GM12878 (cell line): ENCODE measurements around the gene MST1. TPM values are rescaled to one million over a fixed set of nuclear protein-coding genes. Genes with fewer than 3 reads are reported as not detected.

Experiments
- ATAC-seq: fragments of 200-7000 bp; cut with Tn5 transposase; 3 replicates; pipeline ENCODE4 v1.9.1; 2020; ENCODE audit warnings: mild to moderate bottlenecking, moderate library complexity
- BruUV-seq: library from RNA; stranded (reverse); fragments of 400-500 nt; replicated peaks from 2 replicates; lab custom pipeline; 2021; lab: Mats Ljungman, UMichigan
- CTCF ChIA-PET: fragments of 300-600 bp; sonication (Branson Sonifier 250); formaldehyde crosslinking; extraction: SDS; loops from one replicate; lab custom pipeline; 2021; ENCODE audit warnings: inconsistent platforms; lab: Yijun Ruan, JAX
- POLR2A ChIA-PET: fragments of 350-600 bp; formaldehyde crosslinking; extraction: SDS; loops from one replicate; lab custom pipeline; 2021; ENCODE audit warnings: inconsistent platforms; lab: Charles Lee
- RAD21 ChIA-PET: fragments of 300-600 bp; sonication (Branson Sonifier 250); formaldehyde crosslinking; loops from one replicate; lab custom pipeline; 2023; ENCODE audit warnings: antibody characterized with exemption; ENCODE audit not compliant: unreplicated experiment; lab: Charles Lee
- SMC1A ChIA-PET: fragments of 300-600 bp; sonication (Branson Sonifier 250); formaldehyde crosslinking; loops from one replicate; lab custom pipeline; 2023; ENCODE audit not compliant: unreplicated experiment, uncharacterized antibody; lab: Charles Lee
- DNase-seq: peaks from one replicate; pipeline ENCODE4 v3.0.0-alpha.2; 2011; ENCODE audit warnings: low read depth, low spot score
- FAIRE-seq: peaks from 3 replicates; lab custom pipeline; 2011; peaks lifted over from hg19 to GRCh38; lab: Jason Lieb, UNC
- H2AFZ ChIP-seq: 2 replicates; pipeline ENCODE4 v1.6.0; 2011; ENCODE audit warnings: low read depth, low read length, control low read depth; ENCODE audit not compliant: control insufficient read depth
- H3K27ac ChIP-seq: 2 replicates; pipeline ENCODE4 v1.5.1; 2011; ENCODE audit warnings: control low read depth; ENCODE audit not compliant: control insufficient read depth, insufficient read depth
- H3K27me3 ChIP-seq, 2 experiments: replicated peaks in 1 of 2; 2 replicates each; pipeline versions ENCODE4 v1.6.0 to v1.6.1; 2011; ENCODE audit warnings: low read length in 1 of 2; ENCODE audit not compliant: control insufficient read depth in 2 of 2, insufficient read depth in 2 of 2
- H3K36me3 ChIP-seq, 2 experiments: 2 replicates each; pipeline ENCODE4 v1.5.1; 2011; ENCODE audit warnings: low read length in 1 of 2; ENCODE audit not compliant: control insufficient read depth in 2 of 2, insufficient read depth in 2 of 2
- H3K4me1 ChIP-seq: 2 replicates; pipeline ENCODE4 v1.6.1; 2011; ENCODE audit warnings: mild to moderate bottlenecking, low read length, moderate library complexity, mixed read lengths; ENCODE audit not compliant: control insufficient read depth, insufficient read depth
- H3K4me2 ChIP-seq: 2 replicates; pipeline ENCODE4 v1.6.0; 2011; ENCODE audit warnings: control low read depth; ENCODE audit not compliant: control insufficient read depth, insufficient read depth
- H3K4me3 ChIP-seq: fragments of 200-600 bp; sonication (generic); 2 replicates; pipeline ENCODE4 v1.5.1; 2016
- H3K79me2 ChIP-seq: 2 replicates; pipeline ENCODE4 v1.6.0; 2011; ENCODE audit warnings: low read length; ENCODE audit not compliant: control insufficient read depth, insufficient read depth
- H3K9ac ChIP-seq: 2 replicates; pipeline ENCODE4 v1.8.0; 2011; ENCODE audit warnings: low read length, control low read depth, mixed read lengths; ENCODE audit not compliant: control insufficient read depth, insufficient read depth
- H3K9me3 ChIP-seq: replicated peaks from 3 replicates; pipeline ENCODE4 v1.5.1; 2011; ENCODE audit warnings: mild to moderate bottlenecking, low read length; ENCODE audit not compliant: control insufficient read depth, insufficient read depth
- H4K20me1 ChIP-seq: 2 replicates; pipeline ENCODE4 v1.6.0; 2011; ENCODE audit not compliant: control insufficient read depth, insufficient read depth
- BACH1 ChIP-seq: fragments of 450-650 bp; IDR thresholded peaks from 2 replicates; pipeline ENCODE4 v1.6.1; 2017; ENCODE audit warnings: mild to moderate bottlenecking, borderline replicate concordance
- CBX5 ChIP-seq: sonication (generic); IDR thresholded peaks from 2 replicates; pipeline ENCODE4 v1.6.1; 2016; ENCODE audit warnings: low read depth, moderate library complexity, mild to moderate bottlenecking, inconsistent platforms
- HDAC6 ChIP-seq: fragments of 200-600 bp; sonication (generic); IDR thresholded peaks from one replicate; pipeline ENCODE4 v1.8.0; 2017; ENCODE audit warnings: antibody characterized with exemption; ENCODE audit not compliant: unreplicated experiment
- IKZF2 ChIP-seq, 2 experiments: fragments of 450-650 bp; IDR thresholded peaks; 2 replicates each; pipeline ENCODE4 v1.6.1; 2017; ENCODE audit warnings: mild to moderate bottlenecking in 2 of 2, moderate library complexity in 2 of 2
- MTA2 ChIP-seq: fragments of 450-650 bp; IDR thresholded peaks from 2 replicates; pipeline ENCODE4 v1.6.1; 2016; ENCODE audit warnings: low read depth, mild to moderate bottlenecking, moderate library complexity
- MXI1 ChIP-seq: fragments of 150-350 bp; IDR thresholded peaks from 2 replicates; pipeline ENCODE4 v1.6.1; 2011; ENCODE audit warnings: low read depth, mild to moderate bottlenecking, inconsistent platforms, low read length, improper control_type of control experiment
- PAX5 ChIP-seq: IDR thresholded peaks from 2 replicates; pipeline ENCODE4 v1.6.1; 2011; ENCODE audit warnings: low read depth, low read length, borderline replicate concordance
- POLR2A ChIP-seq: IDR thresholded peaks from 2 replicates; pipeline ENCODE4 v1.6.1; 2011; ENCODE audit warnings: low read depth, mild to moderate bottlenecking, low read length
- RUNX3 ChIP-seq: IDR thresholded peaks from 2 replicates; pipeline ENCODE4 v1.6.1; 2012; ENCODE audit warnings: low read length, inconsistent platforms
- SMAD1 ChIP-seq: fragments of 450-650 bp; IDR thresholded peaks from 2 replicates; pipeline ENCODE4 v1.6.1; 2018; ENCODE audit warnings: mild to moderate bottlenecking, low read depth; ENCODE audit not compliant: partially characterized antibody
- TCF3 ChIP-seq: IDR thresholded peaks from 2 replicates; pipeline ENCODE4 v1.6.1; 2012; ENCODE audit warnings: low read depth, mild to moderate bottlenecking, low read length, borderline replicate concordance; ENCODE audit not compliant: insufficient read depth
- TCF7 ChIP-seq: IDR thresholded peaks from 2 replicates; pipeline ENCODE4 v1.6.1; 2014; ENCODE audit warnings: antibody characterized with exemption, borderline replicate concordance
- ZZZ3 ChIP-seq: IDR thresholded peaks from 2 replicates; pipeline ENCODE4 v1.6.1; 2011; ENCODE audit warnings: low read depth; ENCODE audit not compliant: control insufficient read depth, insufficient read length
- WGBS: methylation state at CpG from one replicate; pipeline ENCODE4 v1.1.6; 2016; ENCODE audit warnings: low lambda C conversion rate; ENCODE audit not compliant: insufficient replicate concordance, insufficient coverage; ENCODE audit errors: missing lambda C conversion rate; 5-methylcytosine and 5-hydroxymethylcytosine counted together
- in situ Hi-C: fragments of 300-500 bp; cut with MboI; formaldehyde crosslinking; loops from 9 replicates; pipeline ENCODE4 v1.14.3; 2018; ENCODE audit warnings: mixed read lengths
- intact Hi-C: fragments of 100-400 bp; cut with micrococcal nuclease; formaldehyde crosslinking; loops from one replicate; pipeline ENCODE4 v1.14.2; 2022; ENCODE audit not compliant: unreplicated experiment
- polyA plus RNA-seq, 11 experiments: library from polyadenylated mRNA; depleted of rRNA in 4 of 11; unstranded in 6 of 11; stranded (reverse) in 5 of 11; fragments of >200 nt; fragmentation: Nextera tagmentation in 4 of 11; fragmentation: Illumina TruSeq in 1 of 11; extraction: Ambion mirVana in 4 of 11; extraction: Trizol in 1 of 11; gene quantifications; 1 replicate in 1 of 11; 2 replicates in 10 of 11; pipeline versions ENCODE4 v1.2.1 to v1.2.3, GENCODE V29; 2011 to 2016; ENCODE audit warnings: inconsistent platforms in 2 of 11, missing spikeins in 2 of 11, low read depth in 1 of 11
- total RNA-seq, 4 experiments: library from RNA; depleted of rRNA in 3 of 4; stranded (reverse); fragments of >200 nt in 3 of 4; fragmentation: Illumina TruSeq in 1 of 4; extraction: Trizol in 1 of 4; gene quantifications; 2 replicates each; pipeline versions ENCODE4 v1.2.1 to v1.2.3, GENCODE V29; 2013 to 2021

MST1 gene
- total and polyA plus RNA-seq, 10 of the 15 experiments (the other 5 are each of a cell fraction or from before 2014, with no cell fraction given) = 1.2 to 25.5 (median 4.1) TPM

GRCh38 chr3:49718858-49719213 is 29.6 kb upstream of the MST1 start:
- Histone ChIP-seq H3K4me3 (no peak overlapping the region; the same call in 1 of the 2 replicates), H3K27ac (no peak overlapping the region), H3K9me3 (no peaks in the 10 kb centered on the region; the same call in 2 of the 3 replicates), H3K79me2 (peaks cover 18% of the 10 kb centered on the region), H3K9ac (peak overlapping the region; percentile 30; the same call in 1 of the 2 replicates), H2AFZ (no peak overlapping the region; the same call in 1 of the 2 replicates), H4K20me1 (no peaks in the 10 kb centered on the region), H3K4me1 (peaks cover 14% of the 10 kb centered on the region), H3K4me2 (peak overlapping the region; percentile 95), H3K27me3 (no peaks in the 10 kb centered on the region), H3K36me3 (peaks cover 3 to 9% of the 10 kb centered on the region in 2 experiments; a peak in 3 of 4 replicates)
- in situ Hi-C loops (no loop called here), intact Hi-C loops (no loop called here)
- BruUV-seq = no TSS peak
- ChIA-PET RAD21 (interaction anchor here (1.3 to 1.4 kb wide), 2 partner anchors 85 to 179 kb away, joined by 3 read pairs; partner anchors contain the start of gene INKA1), POLR2A (interaction anchor here (0.6 kb wide), 1 partner anchor 1907 kb away, joined by 5 read pairs; no protein-coding TSS in a partner anchor), SMC1A (no interaction called here), CTCF (interaction anchor here (0.5 to 1.9 kb wide), 7 partner anchors 43 to 253 kb away, joined by 3 to 8 read pairs (median 3); partner anchors contain the start of gene CDHR4)
- DNase-seq (no peak), ATAC-seq (no peak), FAIRE-seq (no peak)
- 45% methylated on average over 33 of the region's 33 CpGs for WGBS
- TF ChIP-seq RUNX3 (0 out of 2 replicates have a peak, but pooled peaks have one; percentile 3), CBX5 (no peak), MXI1 (no peak), BACH1 (no peak)

- H3K4me1 ChIP-seq = peaks cover 14% of the 10 kb centered on the region
- H3K9ac ChIP-seq = no peak overlapping the region
- in situ Hi-C loops = no loop called here
- intact Hi-C loops = no loop called here
- CTCF ChIA-PET = interaction anchor here (0.9 to 1.6 kb wide), 3 partner anchors 81 to 178 kb away, joined by 3 to 5 read pairs (median 4); partner anchors contain the start of gene CDHR4
- POLR2A ChIA-PET = interaction anchor here (0.5 kb wide), 1 partner anchor 591 kb away, joined by 5 read pairs; no protein-coding TSS in a partner anchor
- H3K27ac ChIP-seq = no peak overlapping the region
- no TSS peak for BruUV-seq
- ATAC-seq (no peak), FAIRE-seq (no peak), DNase-seq (no peak)
- 95% methylated on average over 75 of the region's 75 CpGs for WGBS
- H3K4me2 ChIP-seq = peak overlapping the region; percentile 95; the same call in 1 of the 2 replicates
- H3K36me3 ChIP-seq = peaks cover 3 to 9% of the 10 kb centered on the region in 2 experiments; a peak in 3 of 4 replicates
- SMC1A ChIA-PET = no interaction called here
- no peaks in the 10 kb centered on the region; the same call in 2 of the 3 replicates for H3K9me3 ChIP-seq
- H2AFZ ChIP-seq = no peak overlapping the region
- no peaks in the 10 kb centered on the region for H3K27me3 ChIP-seq
- no peaks in the 10 kb centered on the region for H4K20me1 ChIP-seq
- RAD21 ChIA-PET = no interaction called here
- TF ChIP-seq TCF3 (0 out of 2 replicates have a peak, but pooled peaks have one; percentile 11), POLR2A (peak; percentile 58), PAX5 (0 out of 2 replicates have a peak, but pooled peaks have one; percentile 12), TCF7 (no peak), MTA2 (no peak), ZZZ3 (no peak), HDAC6 (no peak), IKZF2 (IDR thresholded peaks at IDR 0.05) (no peak), SMAD1 (no peak)
- H3K4me3 ChIP-seq = no peak overlapping the region
- peaks cover 12% of the 10 kb centered on the region for H3K79me2 ChIP-seq
These were observed 28.9 kb upstream of the MST1 start for GRCh38 chr3:49717959-49718857.
